Thyroid gland (tissue), 4 donors: ENCODE measurements around the gene POLR2M. TPM values are rescaled to one million over a fixed set of nuclear protein-coding genes. Genes with fewer than 3 reads are reported as not detected.

ENCODE experiments used
- DNase-seq, 2 donors: peaks; one replicate each; pipeline ENCODE4 v3.0.0-alpha.2; 2019
- H3K27ac ChIP-seq, 3 donors: fragments of 200-600 bp; sonication (generic); 1 replicate in 2 of 3; 2 replicates in 1 of 3; pipeline ENCODE4 v1.5.1; 2016 to 2019; ENCODE audit warnings: mild to moderate bottlenecking in 1 of 3, moderate library complexity in 1 of 3
- H3K27me3 ChIP-seq: fragments of 200-600 bp; sonication (generic); one replicate; pipeline ENCODE4 v1.5.1; 2019
- H3K36me3 ChIP-seq, 2 donors: fragments of 200-600 bp; sonication (generic); one replicate each; pipeline ENCODE4 v1.5.1; 2016 to 2019
- H3K4me1 ChIP-seq, 2 donors: fragments of 200-600 bp; sonication (generic); one replicate each; pipeline ENCODE4 v1.5.1; 2017 to 2019
- H3K4me3 ChIP-seq, 3 donors: fragments of 200-600 bp; sonication (generic); replicated peaks in 1 of 3; 1 replicate in 2 of 3; 2 replicates in 1 of 3; pipeline ENCODE4 v1.5.1; 2016; ENCODE audit warnings: mild to moderate bottlenecking in 1 of 3
- H3K9me3 ChIP-seq: fragments of 200-600 bp; sonication (generic); one replicate; pipeline ENCODE4 v1.5.1; 2017
- CTCF ChIP-seq, 6 experiments: fragments of 200-600 bp in 3 of 6; fragments of 450-650 bp in 3 of 6; sonication (generic) in 3 of 6; IDR thresholded peaks; one replicate each; pipeline ENCODE4 v1.5.1; 2016 to 2019; ENCODE audit warnings: antibody characterized with exemption in 6 of 6, mild to moderate bottlenecking in 2 of 6, inconsistent platforms in 1 of 6, moderate library complexity in 1 of 6
- POLR2A ChIP-seq, 2 donors: fragments of 450-650 bp; IDR thresholded peaks; one replicate each; pipeline ENCODE4 v1.6.1; 2017; ENCODE audit warnings: antibody characterized with exemption in 2 of 2, mild to moderate bottlenecking in 2 of 2, moderate library complexity in 1 of 2
- WGBS, 2 donors: methylation state at CpG; one replicate each; pipeline ENCODE4 v1.1.5; 2017; 5-methylcytosine and 5-hydroxymethylcytosine counted together
- intact Hi-C: fragments of 100-400 bp; cut with DNase I; formaldehyde crosslinking; loops from one replicate; pipeline ENCODE4 v1.15.1; 2023
- total RNA-seq, 4 donors: library from RNA; depleted of rRNA; stranded (reverse); fragments of >200 nt; gene quantifications; one replicate each; pipeline ENCODE4 v1.2.3, GENCODE V29; 2016

Gene POLR2M
- 100 to 1,000 TPM in 1 of 4 donors, 10 to 100 TPM in 3; 63.2 to 269 (median 70.6) TPM for total RNA-seq

- H3K4me3 ChIP-seq, result peak within 1 kb of the TSS; percentile 79 to 99 (median 88)
- H3K27ac ChIP-seq, result peak within 1 kb of the TSS; percentile 84 to 96 (median 91)
- H3K36me3 ChIP-seq, result peaks cover 0 to 19% of the 10 kb centered on the region in 2 donors
- peaks cover 14 to 15% of the 10 kb centered on the region in 2 donors for H3K4me1 ChIP-seq
- no peaks in the 10 kb centered on the region for H3K9me3 ChIP-seq
- 1% methylated on average over 29 to 40 of the region's 70 CpGs for WGBS, 2 donors
- TF ChIP-seq POLR2A (IDR thresholded peaks at IDR 0.05) (peak; percentile 46 to 86), CTCF (IDR thresholded peaks at IDR 0.05) (peak in 1 of 6 experiments; percentile 6)
- no peaks in the 10 kb centered on the region for H3K27me3 ChIP-seq
- intact Hi-C loops, result no loop called here
- peak; percentile 96 to 97 for DNase-seq
Measured at GRCh38 chr15:57706405-57707209, at the start of gene POLR2M. Gene POLR2M (plus strand): TSS chr15:57706714. CDS start chr15:57706843, 129 bp downstream.

- Histone ChIP-seq H3K4me1 (peaks cover 5 to 11% of the 10 kb centered on the region in 2 donors), H3K9me3 (no peaks in the 10 kb centered on the region), H3K27ac (no peak overlapping the region), H3K27me3 (no peaks in the 10 kb centered on the region), H3K4me3 (no peak overlapping the region), H3K36me3 (no peaks in the 10 kb centered on the region)
- intact Hi-C loops, result no loop called here
- 92 to 93% methylated on average over 1 of the region's 1 CpG for WGBS, 2 donors
- DNase-seq, result no peak
- TF ChIP-seq CTCF (IDR thresholded peaks at IDR 0.05), result no peak
- TF ChIP-seq POLR2A (IDR thresholded peaks at IDR 0.05), result no peak
Measured at GRCh38 chr15:57657619-57658018, 48.9 kb upstream of the POLR2M start.

GRCh38 chr15:57662091-57662744 lies 44.3 kb upstream of the POLR2M start:
- Histone ChIP-seq H3K27me3 (no peaks in the 10 kb centered on the region), H3K4me3 (no peak overlapping the region), H3K36me3 (no peaks in the 10 kb centered on the region), H3K4me1 (peaks cover 0 to 2% of the 10 kb centered on the region in 2 donors), H3K9me3 (no peaks in the 10 kb centered on the region), H3K27ac (no peak overlapping the region)
- 66 to 69% methylated on average over 3 of the region's 3 CpGs for WGBS, 2 donors
- TF ChIP-seq CTCF (IDR thresholded peaks at IDR 0.05) (no peak), POLR2A (IDR thresholded peaks at IDR 0.05) (no peak)
- intact Hi-C loops, result loop anchor here (5.0 kb wide), 1 partner anchor 200 kb away; no protein-coding TSS in a partner anchor
- peak; percentile 11 to 16 for DNase-seq

GRCh38 chr15:57662802-57663201 lies 43.7 kb upstream of the POLR2M start:
- DNase-seq, result peak; percentile 48 to 60
- 80 to 91% methylated on average over 1 of the region's 1 CpG for WGBS, 2 donors
- Histone ChIP-seq H3K4me3 (no peak overlapping the region), H3K27ac (no peak overlapping the region), H3K4me1 (peaks cover 0 to 2% of the 10 kb centered on the region in 2 donors), H3K36me3 (no peaks in the 10 kb centered on the region), H3K9me3 (no peaks in the 10 kb centered on the region), H3K27me3 (no peaks in the 10 kb centered on the region)
- TF ChIP-seq POLR2A (IDR thresholded peaks at IDR 0.05), result no peak
- TF ChIP-seq CTCF (IDR thresholded peaks at IDR 0.05), result no peak
- intact Hi-C loops, result loop anchor here (5.0 kb wide), 1 partner anchor 199 kb away; no protein-coding TSS in a partner anchor
